PC-3 (cell line): Measurements from ENCODE around the gene UBE2C. TPM values are rescaled to one million over a fixed set of nuclear protein-coding genes. Genes with fewer than 3 reads are reported as not detected.

Source experiments
- ATAC-seq: fragments of 200-7000 bp; cut with Tn5 transposase; 2 replicates; pipeline ENCODE4 v1.9.1; 2020; ENCODE audit warnings: mild to moderate bottlenecking, moderate library complexity
- BruUV-seq: library from RNA; stranded (reverse); fragments of 400-500 nt; replicated peaks from 2 replicates; lab custom pipeline; 2021; lab: Mats Ljungman, UMichigan
- CTCF ChIA-PET: fragments of 300-600 bp; sonication (Branson Sonifier 250); formaldehyde crosslinking; loops from one replicate; lab custom pipeline; 2022; ENCODE audit warnings: antibody characterized with exemption; lab: Charles Lee
- POLR2A ChIA-PET: fragments of 300-600 bp; sonication (Branson Sonifier 250); formaldehyde crosslinking; loops from one replicate; lab custom pipeline; 2022; ENCODE audit warnings: antibody characterized with exemption; ENCODE audit not compliant: unreplicated experiment; lab: Charles Lee
- DNase-seq: peaks from one replicate; pipeline ENCODE4 v3.0.0-alpha.2; 2015
- H2AFZ ChIP-seq: fragments of 300-600 bp; sonication (generic); 2 replicates; pipeline ENCODE4 v1.6.0; 2016; ENCODE audit warnings: antibody characterized with exemption, low read length
- H3F3A ChIP-seq: fragments of 300-600 bp; sonication (generic); one replicate; pipeline ENCODE4 v1.6.0; 2017; ENCODE audit warnings: antibody characterized with exemption, low read length, control low read depth, mild to moderate bottlenecking; ENCODE audit not compliant: unreplicated experiment
- H3K27ac ChIP-seq: fragments of 300-600 bp; sonication (generic); 2 replicates; pipeline ENCODE4 v1.5.1; 2016; ENCODE audit warnings: mild to moderate bottlenecking, low read length
- H3K27me3 ChIP-seq: fragments of 300-600 bp; sonication (generic); 2 replicates; pipeline ENCODE4 v1.6.1; 2016; ENCODE audit warnings: low read length, mixed read lengths
- H3K36me3 ChIP-seq: fragments of 300-600 bp; sonication (generic); 2 replicates; pipeline ENCODE4 v1.6.1; 2016; ENCODE audit warnings: low read depth, mixed run types, low read length, mixed read lengths
- H3K4me1 ChIP-seq: fragments of 300-600 bp; sonication (generic); 2 replicates; pipeline ENCODE4 v1.5.1; 2016; ENCODE audit warnings: low read length; ENCODE audit not compliant: insufficient read depth
- H3K4me2 ChIP-seq: fragments of 300-600 bp; sonication (generic); 2 replicates; pipeline ENCODE4 v1.6.0; 2016; ENCODE audit warnings: low read length
- H3K4me3 ChIP-seq: fragments of 300-600 bp; sonication (generic); 2 replicates; pipeline ENCODE4 v1.5.1; 2016; ENCODE audit warnings: mild to moderate bottlenecking, low read length, mixed read lengths
- H3K79me2 ChIP-seq: fragments of 300-600 bp; sonication (generic); 2 replicates; pipeline ENCODE4 v1.6.1; 2017; ENCODE audit warnings: low read length, mixed read lengths
- H3K9ac ChIP-seq: fragments of 300-600 bp; sonication (generic); 2 replicates; pipeline ENCODE4 v1.6.0; 2016; ENCODE audit warnings: mild to moderate bottlenecking, low read length
- H3K9me2 ChIP-seq: fragments of 300-600 bp; sonication (generic); replicated peaks from 2 replicates; pipeline ENCODE4 v1.6.1; 2016; ENCODE audit warnings: mixed run types, low read length, mixed read lengths
- H3K9me3 ChIP-seq: fragments of 300-600 bp; sonication (generic); 2 replicates; pipeline ENCODE4 v1.6.1; 2016; ENCODE audit warnings: low read length, mixed read lengths
- H4K20me1 ChIP-seq: fragments of 300-600 bp; sonication (generic); 2 replicates; pipeline ENCODE4 v1.6.1; 2016; ENCODE audit warnings: low read length, mixed read lengths
- EZH2 ChIP-seq: fragments of 300-600 bp; sonication (generic); IDR thresholded peaks from one replicate; pipeline ENCODE4 v1.6.1; 2017; ENCODE audit warnings: antibody characterized with exemption, mild to moderate bottlenecking, low read length; ENCODE audit not compliant: unreplicated experiment
- EZH2phosphoT487 ChIP-seq: fragments of 300-600 bp; sonication (generic); IDR thresholded peaks from 2 replicates; pipeline ENCODE4 v1.6.1; 2018; ENCODE audit warnings: mild to moderate bottlenecking, antibody characterized with exemption, low read length, borderline replicate concordance
- intact Hi-C: fragments of 100-400 bp; cut with micrococcal nuclease; formaldehyde crosslinking; loops from 2 replicates; pipeline ENCODE4 v1.9.0; 2023
- total RNA-seq: library from RNA; depleted of rRNA; stranded (reverse); fragments of >200 nt; gene quantifications from 2 replicates; pipeline ENCODE4 v1.2.3, GENCODE V29; 2014
- TF ChIP-seq, protein P1 (sequence below): fragments of 300-600 bp; sonication (generic); conservative IDR thresholded peaks from 2 replicates; pipeline ENCODE4 v1.5.1; 2017; ENCODE audit warnings: antibody characterized with exemption, low read depth, mild to moderate bottlenecking, low read length

UBE2C gene
- total RNA-seq, 1 experiment from 2014 or later: 304 TPM

DNA sequence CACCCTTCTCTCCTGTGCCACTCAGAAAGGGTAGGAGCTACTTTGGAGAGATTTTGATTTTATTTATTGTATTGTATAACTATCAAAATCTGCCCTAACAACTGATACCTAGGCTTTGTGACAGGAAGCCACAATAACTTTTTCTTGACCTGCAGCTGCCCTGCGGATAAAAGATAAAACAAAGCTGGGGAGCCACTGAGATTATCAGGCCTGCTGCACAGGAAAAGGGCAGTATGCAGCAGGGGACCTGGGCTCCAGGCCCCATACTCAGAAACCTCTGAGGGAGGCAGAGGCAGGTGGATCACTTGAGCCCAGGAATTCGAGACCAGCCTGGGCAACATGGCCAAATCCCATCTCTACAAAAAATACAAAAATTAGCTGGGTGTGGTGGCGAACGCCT lies 20.2 kb downstream of the UBE2C start:
- Histone ChIP-seq H3K27ac (no peak overlapping the region), H3K79me2 (peaks cover 29% of the 10 kb centered on the region), H4K20me1 (no peaks in the 10 kb centered on the region), H3K9me2 (no peaks in the 10 kb centered on the region), H3K4me1 (peaks cover 35% of the 10 kb centered on the region), H3K27me3 (no peaks in the 10 kb centered on the region), H2AFZ (no peak overlapping the region), H3K4me3 (no peak overlapping the region), H3K36me3 (no peaks in the 10 kb centered on the region), H3K9me3 (no peaks in the 10 kb centered on the region), H3K4me2 (no peak overlapping the region; the same call in 1 of the 2 replicates), H3K9ac (no peak overlapping the region), H3F3A (no peaks in the 10 kb centered on the region)
- TF ChIP-seq, protein P1, sequence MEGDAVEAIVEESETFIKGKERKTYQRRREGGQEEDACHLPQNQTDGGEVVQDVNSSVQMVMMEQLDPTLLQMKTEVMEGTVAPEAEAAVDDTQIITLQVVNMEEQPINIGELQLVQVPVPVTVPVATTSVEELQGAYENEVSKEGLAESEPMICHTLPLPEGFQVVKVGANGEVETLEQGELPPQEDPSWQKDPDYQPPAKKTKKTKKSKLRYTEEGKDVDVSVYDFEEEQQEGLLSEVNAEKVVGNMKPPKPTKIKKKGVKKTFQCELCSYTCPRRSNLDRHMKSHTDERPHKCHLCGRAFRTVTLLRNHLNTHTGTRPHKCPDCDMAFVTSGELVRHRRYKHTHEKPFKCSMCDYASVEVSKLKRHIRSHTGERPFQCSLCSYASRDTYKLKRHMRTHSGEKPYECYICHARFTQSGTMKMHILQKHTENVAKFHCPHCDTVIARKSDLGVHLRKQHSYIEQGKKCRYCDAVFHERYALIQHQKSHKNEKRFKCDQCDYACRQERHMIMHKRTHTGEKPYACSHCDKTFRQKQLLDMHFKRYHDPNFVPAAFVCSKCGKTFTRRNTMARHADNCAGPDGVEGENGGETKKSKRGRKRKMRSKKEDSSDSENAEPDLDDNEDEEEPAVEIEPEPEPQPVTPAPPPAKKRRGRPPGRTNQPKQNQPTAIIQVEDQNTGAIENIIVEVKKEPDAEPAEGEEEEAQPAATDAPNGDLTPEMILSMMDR: no peak
- TF ChIP-seq EZH2phosphoT487: no peak
- TF ChIP-seq EZH2: no peak
- ATAC-seq (no peak), DNase-seq (no peak)
- POLR2A ChIA-PET: no interaction called here
- CTCF ChIA-PET: no interaction called here
- intact Hi-C loops: loop anchor here (10.0 kb wide), 1 partner anchor 142 kb away; the partner anchor contains the start of gene ZNF335
- no TSS peak for BruUV-seq

DNA sequence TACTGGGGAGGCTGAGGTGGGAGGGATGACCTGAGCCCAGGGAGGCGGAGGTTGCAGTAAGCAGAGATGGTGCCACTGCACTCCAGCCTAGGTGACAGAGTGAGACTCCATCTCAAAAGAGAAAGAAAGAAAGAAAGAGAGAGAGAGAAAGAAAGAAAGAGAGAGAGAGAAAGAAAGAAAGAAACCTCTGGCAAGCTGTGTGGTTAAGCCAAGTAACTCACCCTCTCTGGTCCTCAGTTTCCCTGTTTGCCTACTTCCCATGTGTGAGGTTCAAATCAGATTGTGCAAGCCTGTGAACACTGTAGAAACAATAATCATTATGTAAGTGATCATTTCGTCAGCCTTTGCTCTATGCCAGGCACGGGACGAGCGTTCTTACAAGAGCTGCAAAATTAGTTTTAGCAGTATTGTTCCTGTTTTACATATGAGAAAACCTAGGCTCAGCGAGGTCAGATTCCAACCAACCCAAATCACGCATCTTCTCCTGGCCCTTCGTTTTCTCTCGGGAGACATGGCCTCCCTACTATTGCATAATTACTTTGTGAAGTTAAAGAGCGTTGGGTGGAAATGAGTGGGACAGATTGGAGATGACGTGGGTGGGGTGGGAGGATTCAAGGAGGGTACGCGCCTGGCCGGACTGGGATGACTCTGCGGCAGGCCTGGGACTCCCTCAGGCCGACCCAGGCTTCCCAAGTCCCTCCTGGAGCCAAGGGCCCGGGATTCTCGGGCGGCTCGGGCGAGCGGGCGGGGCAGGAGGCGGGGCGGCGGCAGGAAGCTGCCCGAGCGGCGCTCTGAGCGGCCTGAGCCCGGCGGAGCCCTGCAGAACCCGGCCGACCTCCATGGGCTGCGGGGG lies 20.8 kb downstream of the UBE2C start, which contains the start of gene SNX21:
TSS of gene SNX21 (plus strand) at position 770 of the 853 bp plus-strand sequence. CDS start 121 bp downstream, outside the sequence.
- Histone ChIP-seq H3K9ac (peak within 1 kb of the TSS; percentile 82), H4K20me1 (no peaks in the 10 kb centered on the region), H3K9me2 (no peaks in the 10 kb centered on the region), H3K79me2 (peaks cover 29% of the 10 kb centered on the region), H3K9me3 (no peaks in the 10 kb centered on the region), H3K4me2 (peak within 1 kb of the TSS; percentile 91), H3F3A (no peaks in the 10 kb centered on the region), H3K27ac (peak within 1 kb of the TSS; percentile 66), H3K4me1 (peaks cover 35% of the 10 kb centered on the region), H3K36me3 (no peaks in the 10 kb centered on the region), H3K27me3 (no peaks in the 10 kb centered on the region), H2AFZ (peak within 1 kb of the TSS; percentile 71), H3K4me3 (peak within 1 kb of the TSS; percentile 78)
- ATAC-seq: peak; percentile 77
- ChIA-PET CTCF (interaction anchor here (0.6 to 0.9 kb wide), 2 partner anchors 34 to 155 kb away, joined by 3 to 4 read pairs; no protein-coding TSS in a partner anchor), POLR2A (interaction anchor here (0.6 to 1.1 kb wide), 3 partner anchors 58 to 111 kb away, joined by 3 to 8 read pairs (median 3); partner anchors contain the start of genes CTSA and PCIF1)
- TSS peak; percentile 62 for BruUV-seq
- TF ChIP-seq EZH2phosphoT487 (no peak), EZH2 (no peak)
- TF ChIP-seq, protein P1: no peak
- intact Hi-C loops: loop anchor here (10.0 kb wide), 1 partner anchor 142 kb away; the partner anchor contains the start of gene ZNF335
- peak; percentile 82 for DNase-seq
